Activated naive CD4-positive, alpha-beta T cell treated with anti-CD3 and anti-CD28 coated beads, Interleukin-2, amount 50 U/mL, for 16 hours (primary cell): Measurements from ENCODE around the gene CLINT1.

Experiments
- DNase-seq: peaks from one replicate; pipeline ENCODE4 v3.0.0-alpha.2; 2020

Gene CLINT1

DNA sequence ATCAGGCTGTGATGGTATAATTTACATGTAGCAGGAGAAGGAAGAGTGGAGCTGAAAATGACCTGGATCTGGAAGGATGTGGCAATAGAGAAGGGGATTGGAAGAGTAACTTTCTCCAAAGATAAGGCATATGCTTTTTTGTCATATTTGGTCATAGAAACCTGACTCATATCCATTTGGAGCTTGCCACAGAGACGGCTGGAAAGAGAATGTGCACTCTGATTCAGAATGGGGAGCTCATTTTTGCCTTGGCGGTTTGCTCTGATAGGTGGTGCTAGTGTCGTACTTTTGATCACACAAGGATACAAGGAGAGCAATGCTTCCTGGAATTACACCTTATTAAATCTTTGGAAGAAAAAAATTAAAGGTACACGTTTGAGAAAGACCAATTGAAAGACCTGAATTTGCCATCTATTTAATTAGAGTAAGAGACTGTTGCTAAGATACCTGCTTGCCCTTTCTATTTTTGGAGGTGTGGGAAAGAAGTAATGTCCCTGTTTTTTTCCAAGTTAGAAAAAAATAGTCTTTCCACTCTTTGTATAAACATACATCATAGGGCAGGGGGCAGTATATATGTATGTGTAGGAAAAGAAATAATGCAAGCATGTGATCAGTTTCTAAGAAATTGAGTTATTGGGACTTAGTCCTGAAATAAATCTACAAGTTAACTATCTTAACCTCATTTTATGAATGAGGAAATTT lies 110.0 kb downstream of the CLINT1 start:
- no peak for DNase-seq

DNA sequence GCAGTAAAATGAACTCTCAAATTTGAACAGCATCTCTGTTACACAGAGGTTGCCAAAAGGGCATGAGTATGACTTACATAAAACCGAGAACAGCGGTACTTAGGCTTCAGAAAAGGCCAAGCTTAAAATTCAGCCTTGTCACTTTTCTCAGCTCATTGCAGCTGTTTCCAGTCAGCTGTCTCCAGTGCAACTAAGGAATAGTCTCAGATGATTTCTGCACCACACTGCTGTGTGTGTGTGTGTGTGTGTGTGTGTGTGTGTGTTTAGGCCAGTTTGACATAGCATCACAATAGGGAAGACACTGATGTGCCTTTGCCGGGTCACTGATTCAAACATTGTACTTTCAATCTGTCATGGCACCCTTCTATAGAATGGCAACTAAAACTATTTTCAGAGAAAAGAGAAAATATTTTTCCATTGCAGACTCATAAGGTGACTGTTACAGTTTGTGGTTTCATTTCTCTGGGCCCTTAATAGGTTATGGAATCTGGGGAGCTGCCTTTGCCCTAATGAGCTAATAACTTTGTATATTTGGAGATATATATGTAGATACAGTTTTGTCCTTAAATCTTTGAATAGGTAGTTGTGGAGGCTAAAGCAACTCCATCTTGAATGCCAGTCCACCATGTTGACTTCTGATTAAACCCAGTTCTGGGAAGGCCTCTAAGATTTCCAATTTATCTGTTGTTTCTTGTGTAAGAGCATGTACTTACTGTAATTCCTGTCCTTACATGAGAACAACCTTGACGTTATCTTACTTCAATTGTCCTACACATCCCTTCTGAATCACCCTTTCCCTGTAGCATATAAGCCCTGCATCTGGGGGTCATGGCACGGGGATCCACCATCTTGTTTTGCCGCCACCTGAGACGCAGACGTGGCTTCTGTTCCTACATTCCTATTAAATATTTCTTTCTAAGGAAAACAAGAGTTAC lies 110.9 kb downstream of the CLINT1 start:
- no peak for DNase-seq

DNA sequence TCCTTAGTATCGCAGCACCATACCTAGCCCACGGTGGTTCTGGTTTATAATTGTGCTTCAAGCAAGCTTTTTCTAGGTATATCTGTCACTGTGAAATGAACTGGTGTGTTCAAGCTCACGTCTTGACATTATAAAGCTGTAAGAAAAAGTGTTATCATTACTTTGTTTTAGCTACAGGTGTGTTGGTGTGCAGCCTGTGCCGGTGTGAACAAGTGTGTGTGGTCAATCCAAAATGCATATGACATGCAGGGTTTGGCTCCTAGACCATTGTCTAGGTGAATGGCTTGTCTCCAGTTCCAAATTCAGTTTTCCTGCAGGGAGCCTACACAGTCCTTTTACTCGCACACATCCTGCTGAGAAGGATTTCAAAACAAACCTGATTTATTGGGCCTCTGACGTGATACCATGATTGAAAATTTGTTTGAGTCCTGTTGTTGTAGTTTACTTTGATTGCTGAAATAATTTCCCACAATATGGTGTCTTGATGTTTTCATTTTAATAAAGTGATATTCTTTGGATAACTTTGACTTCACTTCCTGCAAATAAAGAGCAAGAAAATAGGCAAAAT lies 111.7 kb downstream of the CLINT1 start:
- no peak for DNase-seq

DNA sequence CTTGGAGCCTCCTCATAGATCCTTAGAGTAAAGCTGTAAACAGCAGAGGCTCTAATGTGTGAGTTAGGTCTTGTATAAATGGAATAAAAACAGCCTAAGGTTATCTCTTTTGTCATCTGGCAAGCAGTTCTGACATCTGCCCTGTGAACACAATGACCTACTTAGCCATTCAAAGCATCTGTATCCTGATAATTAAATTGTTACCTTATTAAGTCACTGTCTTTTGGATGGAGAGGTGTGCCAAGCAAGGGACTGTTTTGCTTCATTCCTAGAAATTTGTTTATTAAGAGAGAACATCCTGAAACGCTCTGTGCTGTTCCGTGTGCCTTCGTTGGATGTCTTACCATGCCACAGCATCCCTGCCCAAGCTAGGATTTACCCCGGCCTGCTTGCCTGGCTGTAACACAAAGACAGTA lies 113.9 kb downstream of the CLINT1 start:
- no peak for DNase-seq

DNA sequence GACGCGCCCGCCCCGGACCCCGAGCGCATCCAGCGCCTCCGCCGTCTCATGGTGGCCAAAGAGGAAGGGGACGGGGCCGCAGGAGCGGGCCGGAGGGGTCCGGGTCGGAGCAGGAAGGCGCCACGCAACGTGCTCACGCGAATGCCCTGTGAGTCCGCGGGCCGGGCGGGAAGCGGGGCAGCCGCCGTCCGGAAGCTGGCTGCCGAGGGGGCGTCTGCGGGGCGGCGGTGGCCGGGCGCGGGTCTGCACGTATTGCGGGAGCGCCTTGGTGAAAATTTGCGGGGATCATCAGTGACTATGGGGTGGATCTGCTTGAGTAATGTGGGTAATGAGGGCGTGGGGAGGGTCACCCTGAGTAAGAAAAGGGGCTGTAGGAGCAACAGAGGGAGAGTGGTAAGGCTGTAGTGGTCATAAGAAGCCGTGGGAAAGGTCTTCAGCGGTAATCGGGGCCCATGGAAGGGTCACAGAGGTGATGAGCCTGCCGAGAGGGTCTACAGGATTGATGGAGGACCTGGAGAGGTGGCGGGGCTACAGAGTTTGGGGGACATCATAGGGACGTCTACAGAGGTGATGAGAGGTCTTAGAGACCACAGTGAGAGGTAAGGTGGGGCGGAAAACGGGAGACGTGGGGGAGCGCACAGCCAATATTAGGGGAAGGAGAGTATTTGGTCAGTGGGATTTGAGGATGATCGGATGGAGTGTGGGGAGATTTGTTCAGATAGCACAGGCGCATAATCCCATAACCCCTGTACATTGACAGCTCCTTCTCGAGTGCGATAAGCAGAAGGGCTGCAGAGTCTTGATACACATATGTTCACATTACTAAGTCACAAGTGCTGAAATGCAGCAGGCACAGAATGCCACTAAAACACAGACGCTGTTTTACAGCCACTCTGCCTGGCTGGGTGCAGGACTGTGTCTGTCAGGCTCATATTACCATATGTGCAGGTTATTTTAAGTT lies 114.6 kb downstream of the CLINT1 start:
- DNase-seq = no peak

DNA sequence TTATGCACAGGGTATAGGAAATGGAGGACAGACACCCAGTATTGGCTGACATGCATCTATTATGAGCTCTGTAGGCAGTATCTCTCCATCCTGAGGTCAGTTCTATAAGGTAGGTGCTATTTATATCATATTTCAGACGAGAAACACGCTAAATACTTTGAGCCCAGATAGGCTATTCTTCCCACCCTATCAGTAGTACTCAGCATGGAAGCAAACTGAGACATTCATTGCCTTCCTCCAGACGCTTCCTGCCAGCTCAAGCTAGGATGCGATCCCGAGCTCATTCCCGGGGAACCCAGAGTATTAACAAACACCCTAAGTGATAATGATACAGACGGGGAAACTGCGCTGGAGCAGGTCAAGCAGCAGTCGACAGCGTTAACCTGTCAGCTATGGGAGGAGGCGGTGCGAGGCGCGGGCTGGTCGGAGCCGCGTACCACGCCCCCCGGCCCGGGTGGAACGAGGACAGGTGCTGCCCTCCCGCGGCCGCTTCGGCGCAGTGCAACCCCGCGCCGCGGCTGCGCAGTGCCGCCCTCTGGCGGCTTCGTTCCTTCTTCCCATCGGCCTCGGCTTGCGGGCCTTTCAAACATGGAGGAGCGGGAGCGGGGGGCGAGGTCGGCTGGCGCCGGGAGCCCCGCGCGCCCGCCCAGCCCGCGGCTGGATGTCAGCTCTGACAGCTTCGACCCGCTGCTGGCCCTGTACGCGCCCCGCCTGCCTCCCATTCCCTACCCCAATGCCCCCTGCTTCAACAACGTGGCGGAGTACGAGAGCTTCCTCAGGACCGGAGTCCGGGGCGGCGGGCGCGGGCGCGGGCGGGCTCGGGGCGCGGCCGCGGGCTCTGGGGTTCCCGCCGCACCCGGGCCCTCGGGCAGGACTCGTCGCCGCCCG lies 115.5 kb downstream of the CLINT1 start, which contains the start of gene LSM11:
Gene LSM11, plus strand, starts transcription at position 550 of the 888 bp plus-strand sequence. Its CDS starts 39 bp downstream, at position 589.
- DNase-seq = peak; percentile 90

DNA sequence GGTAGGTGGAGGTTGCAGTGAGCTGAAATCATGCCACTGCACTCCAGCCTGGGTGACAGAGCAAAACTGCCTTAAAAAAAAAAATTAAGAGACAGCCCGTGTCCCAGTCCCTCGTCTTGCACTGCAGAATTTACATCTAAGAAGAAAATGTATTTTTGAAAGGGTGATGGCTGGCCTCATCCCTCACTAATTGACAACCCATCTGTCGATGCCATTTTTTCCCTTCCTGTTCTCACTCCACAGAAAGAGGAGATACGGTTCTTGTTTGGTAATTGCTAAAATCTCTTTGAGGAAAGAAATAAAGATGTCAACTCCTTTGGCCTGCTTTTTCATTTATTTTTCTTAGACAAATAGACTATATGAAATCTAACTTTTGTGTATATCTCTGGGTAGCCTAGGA lies 117.8 kb downstream of the CLINT1 start:
- DNase-seq = no peak

DNA sequence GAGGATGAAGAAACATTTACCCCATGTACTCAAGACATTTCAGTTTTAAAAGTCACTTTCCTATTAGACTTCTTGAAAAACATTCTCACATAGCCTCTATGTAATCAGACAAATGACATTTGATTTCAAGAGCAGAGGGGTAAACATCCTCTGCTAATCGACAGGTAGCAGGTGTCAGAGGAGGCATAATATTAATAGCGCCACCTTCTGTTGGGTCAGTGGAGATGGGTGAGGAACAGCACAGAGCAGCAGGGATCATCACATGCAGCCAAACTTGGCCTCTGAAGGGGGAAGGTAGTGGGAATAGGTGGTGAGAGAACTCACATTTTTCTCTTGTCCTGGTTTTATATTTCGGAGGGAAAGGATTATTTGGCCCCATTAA lies 118.7 kb downstream of the CLINT1 start:
- no peak for DNase-seq

DNA sequence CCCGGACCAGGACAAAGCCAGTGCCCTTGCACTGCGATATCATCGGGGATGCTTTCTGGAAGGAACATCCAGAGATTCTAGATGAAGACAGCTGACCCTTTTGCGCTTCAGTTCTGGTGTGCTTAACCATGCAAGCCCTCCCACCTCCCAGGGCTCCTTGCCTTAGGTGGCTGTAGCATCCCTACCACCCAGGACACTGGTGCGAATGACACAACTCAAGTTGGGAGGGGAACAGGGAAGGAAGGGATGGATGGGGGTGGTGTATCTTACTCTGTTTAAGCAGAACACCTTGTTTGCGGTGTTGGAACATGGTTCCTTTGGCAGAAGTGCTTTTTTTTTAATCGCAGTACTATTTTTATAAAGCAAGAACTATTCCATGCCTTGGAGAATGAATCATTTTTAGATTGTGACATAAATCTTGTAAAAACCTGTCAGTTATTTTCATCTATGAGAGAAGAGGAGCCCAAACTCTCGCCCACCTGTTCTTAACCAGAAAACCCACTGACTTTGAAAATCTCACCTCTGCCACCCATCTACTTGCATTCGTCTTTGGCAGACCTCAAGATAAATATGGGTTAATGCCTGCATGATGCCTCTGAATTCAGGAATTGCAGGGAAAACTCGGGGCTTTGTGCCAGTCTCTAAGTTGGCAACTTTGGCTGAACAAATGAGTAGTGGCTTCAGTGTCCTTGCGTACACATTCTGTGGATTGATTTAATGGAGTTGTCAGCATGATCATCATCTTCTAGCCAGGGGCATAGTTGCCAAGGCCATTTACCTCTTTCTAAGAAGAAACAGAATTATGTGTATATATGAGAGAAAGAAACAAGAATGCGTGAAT lies 119.3 kb downstream of the CLINT1 start:
- no peak for DNase-seq

DNA sequence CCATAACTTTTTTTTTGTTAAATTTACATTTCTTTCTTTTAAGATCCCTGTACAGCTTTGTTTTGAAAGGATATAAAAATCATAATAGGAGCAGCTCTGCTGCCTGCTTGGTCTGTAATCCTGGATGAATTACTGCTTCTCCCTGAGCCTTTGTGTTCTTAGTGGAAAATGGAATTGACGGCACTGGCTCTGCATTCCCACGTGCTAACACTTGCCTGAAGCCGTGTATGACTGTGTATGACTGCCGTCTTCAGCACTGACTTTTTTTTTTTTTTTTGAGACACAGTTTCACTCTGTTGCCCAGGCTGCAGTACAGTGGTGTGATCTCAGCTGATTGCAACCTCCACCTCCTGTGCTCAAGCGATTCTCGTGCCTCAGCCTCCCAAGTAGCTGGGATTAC lies 123.0 kb downstream of the CLINT1 start:
- no peak for DNase-seq
